GM12878 (cell line): ENCODE results near the gene PPP3CA. TPM values are rescaled to one million over a fixed set of nuclear protein-coding genes. Genes with fewer than 3 reads are reported as not detected.

ENCODE experiments used
- ATAC-seq: fragments of 200-7000 bp; cut with Tn5 transposase; 3 replicates; pipeline ENCODE4 v1.9.1; 2020; ENCODE audit warnings: mild to moderate bottlenecking, moderate library complexity
- BruUV-seq: library from RNA; stranded (reverse); fragments of 400-500 nt; replicated peaks from 2 replicates; lab custom pipeline; 2021; lab: Mats Ljungman, UMichigan
- CTCF ChIA-PET: fragments of 300-600 bp; sonication (Branson Sonifier 250); formaldehyde crosslinking; extraction: SDS; loops from one replicate; lab custom pipeline; 2021; ENCODE audit warnings: inconsistent platforms; lab: Yijun Ruan, JAX
- POLR2A ChIA-PET: fragments of 350-600 bp; formaldehyde crosslinking; extraction: SDS; loops from one replicate; lab custom pipeline; 2021; ENCODE audit warnings: inconsistent platforms; lab: Charles Lee
- RAD21 ChIA-PET: fragments of 300-600 bp; sonication (Branson Sonifier 250); formaldehyde crosslinking; loops from one replicate; lab custom pipeline; 2023; ENCODE audit warnings: antibody characterized with exemption; ENCODE audit not compliant: unreplicated experiment; lab: Charles Lee
- SMC1A ChIA-PET: fragments of 300-600 bp; sonication (Branson Sonifier 250); formaldehyde crosslinking; loops from one replicate; lab custom pipeline; 2023; ENCODE audit not compliant: unreplicated experiment, uncharacterized antibody; lab: Charles Lee
- DNase-seq: peaks from one replicate; pipeline ENCODE4 v3.0.0-alpha.2; 2011; ENCODE audit warnings: low read depth, low spot score
- FAIRE-seq: peaks from 3 replicates; lab custom pipeline; 2011; peaks lifted over from hg19 to GRCh38; lab: Jason Lieb, UNC
- H2AFZ ChIP-seq: 2 replicates; pipeline ENCODE4 v1.6.0; 2011; ENCODE audit warnings: low read depth, low read length, control low read depth; ENCODE audit not compliant: control insufficient read depth
- H3K27ac ChIP-seq: 2 replicates; pipeline ENCODE4 v1.5.1; 2011; ENCODE audit warnings: control low read depth; ENCODE audit not compliant: control insufficient read depth, insufficient read depth
- H3K27me3 ChIP-seq, 2 experiments: replicated peaks in 1 of 2; 2 replicates each; pipeline versions ENCODE4 v1.6.0 to v1.6.1; 2011; ENCODE audit warnings: low read length in 1 of 2; ENCODE audit not compliant: control insufficient read depth in 2 of 2, insufficient read depth in 2 of 2
- H3K36me3 ChIP-seq, 2 experiments: 2 replicates each; pipeline ENCODE4 v1.5.1; 2011; ENCODE audit warnings: low read length in 1 of 2; ENCODE audit not compliant: control insufficient read depth in 2 of 2, insufficient read depth in 2 of 2
- H3K4me1 ChIP-seq: 2 replicates; pipeline ENCODE4 v1.6.1; 2011; ENCODE audit warnings: mild to moderate bottlenecking, low read length, moderate library complexity, mixed read lengths; ENCODE audit not compliant: control insufficient read depth, insufficient read depth
- H3K4me2 ChIP-seq: 2 replicates; pipeline ENCODE4 v1.6.0; 2011; ENCODE audit warnings: control low read depth; ENCODE audit not compliant: control insufficient read depth, insufficient read depth
- H3K4me3 ChIP-seq: fragments of 200-600 bp; sonication (generic); 2 replicates; pipeline ENCODE4 v1.5.1; 2016
- H3K79me2 ChIP-seq: 2 replicates; pipeline ENCODE4 v1.6.0; 2011; ENCODE audit warnings: low read length; ENCODE audit not compliant: control insufficient read depth, insufficient read depth
- H3K9ac ChIP-seq: 2 replicates; pipeline ENCODE4 v1.8.0; 2011; ENCODE audit warnings: low read length, control low read depth, mixed read lengths; ENCODE audit not compliant: control insufficient read depth, insufficient read depth
- H3K9me3 ChIP-seq: replicated peaks from 3 replicates; pipeline ENCODE4 v1.5.1; 2011; ENCODE audit warnings: mild to moderate bottlenecking, low read length; ENCODE audit not compliant: control insufficient read depth, insufficient read depth
- H4K20me1 ChIP-seq: 2 replicates; pipeline ENCODE4 v1.6.0; 2011; ENCODE audit not compliant: control insufficient read depth, insufficient read depth
- CBX3 ChIP-seq: fragments of 200-600 bp; sonication (generic); IDR thresholded peaks from 2 replicates; pipeline ENCODE4 v1.6.1; 2016; ENCODE audit warnings: low read depth, borderline replicate concordance
- CHD4 ChIP-seq: fragments of 200-600 bp; sonication (generic); IDR thresholded peaks from 2 replicates; pipeline ENCODE4 v1.6.1; 2016; ENCODE audit warnings: mild to moderate bottlenecking
- DPF2 ChIP-seq: fragments of 450-650 bp; IDR thresholded peaks from 2 replicates; pipeline ENCODE4 v1.6.1; 2017; ENCODE audit warnings: mild to moderate bottlenecking
- NFXL1 ChIP-seq: fragments of 450-650 bp; IDR thresholded peaks from 2 replicates; pipeline ENCODE4 v1.6.1; 2017; ENCODE audit warnings: antibody characterized with exemption, mild to moderate bottlenecking, borderline replicate concordance
- NR2C2 ChIP-seq: IDR thresholded peaks from 2 replicates; pipeline ENCODE4 v1.6.1; 2011; ENCODE audit warnings: borderline replicate concordance, low read depth; ENCODE audit not compliant: control insufficient read depth, insufficient read length
- PAX8 ChIP-seq: fragments of 450-650 bp; IDR thresholded peaks from 2 replicates; pipeline ENCODE4 v1.6.1; 2017; ENCODE audit warnings: mild to moderate bottlenecking, moderate library complexity
- PBX3 ChIP-seq: IDR thresholded peaks from 2 replicates; pipeline ENCODE4 v1.6.1; 2011; ENCODE audit warnings: mild to moderate bottlenecking, low read depth, low read length, moderate library complexity; ENCODE audit not compliant: insufficient replicate concordance
- POLR2AphosphoS2 ChIP-seq: IDR thresholded peaks from 2 replicates; pipeline ENCODE4 v1.6.1; 2011; ENCODE audit warnings: low read depth, mild to moderate bottlenecking, low read length, improper control_type of control experiment, moderate library complexity
- SKIL ChIP-seq: fragments of 450-650 bp; IDR thresholded peaks from 2 replicates; pipeline ENCODE4 v1.6.1; 2017; ENCODE audit warnings: mild to moderate bottlenecking, low read depth, inconsistent platforms; ENCODE audit not compliant: poor library complexity, severe bottlenecking
- SMAD1 ChIP-seq: fragments of 450-650 bp; IDR thresholded peaks from 2 replicates; pipeline ENCODE4 v1.6.1; 2018; ENCODE audit warnings: mild to moderate bottlenecking, low read depth; ENCODE audit not compliant: partially characterized antibody
- SUPT20H ChIP-seq: IDR thresholded peaks from 2 replicates; pipeline ENCODE4 v1.6.1; 2011; ENCODE audit warnings: low read depth, mild to moderate bottlenecking, low read length, moderate library complexity, borderline replicate concordance; ENCODE audit not compliant: control insufficient read depth
- ZBTB4 ChIP-seq: fragments of 450-650 bp; formaldehyde crosslinking; IDR thresholded peaks from 2 replicates; pipeline ENCODE4 v1.4.0; 2022; ENCODE audit warnings: mild to moderate bottlenecking, moderate library complexity
- WGBS: methylation state at CpG from one replicate; pipeline ENCODE4 v1.1.6; 2016; ENCODE audit warnings: low lambda C conversion rate; ENCODE audit not compliant: insufficient replicate concordance, insufficient coverage; ENCODE audit errors: missing lambda C conversion rate; 5-methylcytosine and 5-hydroxymethylcytosine counted together
- in situ Hi-C: fragments of 300-500 bp; cut with MboI; formaldehyde crosslinking; loops from 9 replicates; pipeline ENCODE4 v1.14.3; 2018; ENCODE audit warnings: mixed read lengths
- intact Hi-C: fragments of 100-400 bp; cut with micrococcal nuclease; formaldehyde crosslinking; loops from one replicate; pipeline ENCODE4 v1.14.2; 2022; ENCODE audit not compliant: unreplicated experiment
- polyA plus RNA-seq, 11 experiments: library from polyadenylated mRNA; depleted of rRNA in 4 of 11; unstranded in 6 of 11; stranded (reverse) in 5 of 11; fragments of >200 nt; fragmentation: Nextera tagmentation in 4 of 11; fragmentation: Illumina TruSeq in 1 of 11; extraction: Ambion mirVana in 4 of 11; extraction: Trizol in 1 of 11; gene quantifications; 1 replicate in 1 of 11; 2 replicates in 10 of 11; pipeline versions ENCODE4 v1.2.1 to v1.2.3, GENCODE V29; 2011 to 2016; ENCODE audit warnings: inconsistent platforms in 2 of 11, missing spikeins in 2 of 11, low read depth in 1 of 11
- total RNA-seq, 4 experiments: library from RNA; depleted of rRNA in 3 of 4; stranded (reverse); fragments of >200 nt in 3 of 4; fragmentation: Illumina TruSeq in 1 of 4; extraction: Trizol in 1 of 4; gene quantifications; 2 replicates each; pipeline versions ENCODE4 v1.2.1 to v1.2.3, GENCODE V29; 2013 to 2021

PPP3CA gene
- total and polyA plus RNA-seq, 10 of the 15 experiments (the other 5 are each of a cell fraction or from before 2014, with no cell fraction given), result 0.33 to 9.0 (median 1.0) TPM

- TF ChIP-seq ZBTB4, result no peak
- no peak for TF ChIP-seq NR2C2
Observed at GRCh38 chr4:101222156-101222845, 125.0 kb downstream of the PPP3CA start (continued).

GRCh38 chr4:101221294-101221693 lies 126.0 kb downstream of the PPP3CA start:
- H4K20me1 ChIP-seq, result no peaks in the 10 kb centered on the region; the same call in 1 of the 2 replicates
- RAD21 ChIA-PET, result no interaction called here
- BruUV-seq, result no TSS peak
- in situ Hi-C loops (no loop called here), intact Hi-C loops (no loop called here)
- SMC1A ChIA-PET, result no interaction called here
- no peaks in the 10 kb centered on the region for H3K36me3 ChIP-seq
- no peaks in the 10 kb centered on the region for H3K4me1 ChIP-seq
- H3K27ac ChIP-seq, result no peak overlapping the region
- WGBS, result 81% methylated on average over 2 of the region's 2 CpGs
- FAIRE-seq, result no peak
- no peak overlapping the region for H3K4me2 ChIP-seq
- H3K9me3 ChIP-seq, result no peaks in the 10 kb centered on the region
- CTCF ChIA-PET, result no interaction called here
- TF ChIP-seq CHD4 (no peak), CBX3 (no peak), NFXL1 (no peak), NR2C2 (no peak), POLR2AphosphoS2 (no peak), SKIL (no peak), PBX3 (no peak), SMAD1 (no peak), DPF2 (no peak), PAX8 (no peak), SUPT20H (no peak)
- TF ChIP-seq, all 136 proteins: peak for 0
- Histone ChIP-seq H3K4me3 (no peak overlapping the region), H3K9ac (no peak overlapping the region), H3K27me3 (no peaks in the 10 kb centered on the region), H3K79me2 (no peaks in the 10 kb centered on the region), H2AFZ (no peak overlapping the region)
- DNase-seq, result no peak
- POLR2A ChIA-PET, result no interaction called here
- ATAC-seq, result no peak
